ENCODE results near the gene RAB34. TPM values are rescaled to one million over a fixed set of nuclear protein-coding genes. Genes with fewer than 3 reads are reported as not detected.

The RAB34 gene
- total and polyA plus RNA-seq, 4 donors, result 30.0 to 111 (median 53.5) TPM

DNA sequence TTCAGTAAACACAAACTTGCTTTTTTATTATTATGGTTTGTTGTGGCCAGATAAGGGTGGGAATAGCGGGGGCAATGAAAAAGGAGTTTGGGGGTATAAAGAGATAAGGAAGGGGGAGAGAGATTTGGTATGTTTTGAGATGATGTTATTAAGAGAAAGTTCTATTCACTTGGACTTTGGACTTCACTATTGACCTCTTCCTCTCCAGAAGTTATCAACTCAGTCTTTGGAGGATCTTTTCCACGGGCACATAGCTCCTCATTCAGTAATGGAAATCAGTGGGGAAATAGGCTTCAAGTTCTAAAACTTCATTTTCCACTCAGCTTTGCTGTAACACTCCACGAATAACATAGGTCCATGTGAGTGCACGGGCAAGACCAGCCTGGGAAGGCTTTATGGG lies 29.2 kb downstream of the RAB34 start:
- no peaks in the 10 kb centered on the region for H3K27me3 ChIP-seq (ENCODE audit: control insufficient read depth, insufficient read depth, low read length)
- no peak overlapping the region for H3K4me3 ChIP-seq (ENCODE audit: low read depth, low read length)
- peaks cover 11% of the 10 kb centered on the region for H3K4me1 ChIP-seq (ENCODE audit: control insufficient read depth, insufficient read depth, low read length)
- no peak overlapping the region for H3K27ac ChIP-seq (ENCODE audit: low read depth, low read length)
- no peak for DNase-seq (ENCODE audit: low read depth in 4 of 6, low spot score in 6 of 6)
- WGBS (ENCODE audit: insufficient coverage), result no CpG with 5 or more reads among the region's 4 CpGs
- no peaks in the 10 kb centered on the region for H3K9me3 ChIP-seq (ENCODE audit: control insufficient read depth, insufficient read depth, low read length)
- H3K36me3 ChIP-seq (ENCODE audit: control insufficient read depth, insufficient read depth, low read length), result peaks cover 90% of the 10 kb centered on the region

- H3K27ac ChIP-seq (ENCODE audit: low read depth, low read length), result no peak overlapping the region
- H3K36me3 ChIP-seq (ENCODE audit: control insufficient read depth, insufficient read depth, low read length), result peaks cover 93% of the 10 kb centered on the region
- WGBS (ENCODE audit: insufficient coverage), result no CpG with 5 or more reads among the region's 4 CpGs
- no peaks in the 10 kb centered on the region for H3K27me3 ChIP-seq (ENCODE audit: control insufficient read depth, insufficient read depth, low read length)
- H3K4me3 ChIP-seq (ENCODE audit: low read depth, low read length), result no peak overlapping the region
- peaks cover 4% of the 10 kb centered on the region for H3K4me1 ChIP-seq (ENCODE audit: control insufficient read depth, insufficient read depth, low read length)
- no peaks in the 10 kb centered on the region for H3K9me3 ChIP-seq (ENCODE audit: control insufficient read depth, insufficient read depth, low read length)
- no peak for DNase-seq (ENCODE audit: low read depth in 4 of 6, low spot score in 6 of 6)
These were observed 31.4 kb downstream of the RAB34 start for GRCh38 chr17:28686296-28686695.

DNA sequence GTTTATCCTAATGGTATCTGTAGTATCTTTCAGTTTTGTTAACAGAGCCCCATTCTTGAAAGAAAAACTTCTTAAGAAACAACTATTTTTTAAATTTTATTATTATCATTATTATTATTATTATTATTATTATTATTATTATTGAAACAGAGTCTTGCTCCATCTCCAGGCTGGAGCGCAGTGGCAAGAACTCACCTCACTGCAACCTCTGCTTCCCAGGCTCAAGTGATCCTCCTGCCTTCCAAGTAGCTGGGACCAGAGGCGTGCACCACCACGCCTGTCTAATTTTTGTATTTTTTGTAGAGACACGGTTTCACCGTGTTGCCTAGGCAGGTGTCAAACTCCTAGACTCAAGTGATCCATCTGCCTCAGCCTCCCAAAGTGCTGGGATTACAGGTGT lies 32.3 kb downstream of the RAB34 start:
- DNase-seq (ENCODE audit: low read depth in 4 of 6, low spot score in 6 of 6), result no peak
- Histone ChIP-seq H3K4me3 (ENCODE audit: low read depth, low read length) (no peak overlapping the region), H3K27ac (ENCODE audit: low read depth, low read length) (peak overlapping the region; percentile 53), H3K27me3 (ENCODE audit: control insufficient read depth, insufficient read depth, low read length) (no peaks in the 10 kb centered on the region), H3K36me3 (ENCODE audit: control insufficient read depth, insufficient read depth, low read length) (peaks cover 93% of the 10 kb centered on the region), H3K9me3 (ENCODE audit: control insufficient read depth, insufficient read depth, low read length) (no peaks in the 10 kb centered on the region), H3K4me1 (ENCODE audit: control insufficient read depth, insufficient read depth, low read length) (peaks cover 4% of the 10 kb centered on the region)
- WGBS (ENCODE audit: insufficient coverage), result 82% methylated on average over 4 of the region's 5 CpGs

DNA sequence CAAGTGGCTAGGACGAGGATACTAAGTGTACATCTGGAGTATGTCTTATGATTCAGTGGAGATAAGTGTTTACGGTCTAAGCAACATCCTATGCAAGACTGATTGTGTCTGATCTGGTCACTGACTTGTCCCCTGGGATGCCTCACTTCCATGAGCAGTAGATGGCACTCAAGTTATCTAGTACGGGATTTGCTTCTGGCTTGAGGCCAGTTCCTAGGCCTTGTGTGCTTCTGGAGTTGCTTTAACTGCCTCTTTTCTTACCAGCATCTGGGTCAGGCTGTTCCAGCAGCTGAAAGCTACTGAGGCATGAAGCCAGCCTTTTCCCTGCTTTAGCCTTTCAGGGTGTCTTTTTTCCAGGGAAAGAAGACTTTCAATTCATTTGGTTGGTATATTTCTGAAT lies 32.7 kb downstream of the RAB34 start:
- Histone ChIP-seq H3K4me3 (ENCODE audit: low read depth, low read length) (no peak overlapping the region), H3K36me3 (ENCODE audit: control insufficient read depth, insufficient read depth, low read length) (peaks cover 94% of the 10 kb centered on the region), H3K27ac (ENCODE audit: low read depth, low read length) (peak overlapping the region; percentile 53), H3K27me3 (ENCODE audit: control insufficient read depth, insufficient read depth, low read length) (no peaks in the 10 kb centered on the region), H3K4me1 (ENCODE audit: control insufficient read depth, insufficient read depth, low read length) (peaks cover 4% of the 10 kb centered on the region), H3K9me3 (ENCODE audit: control insufficient read depth, insufficient read depth, low read length) (no peaks in the 10 kb centered on the region)
- WGBS (ENCODE audit: insufficient coverage), result 44% methylated on average over 3 of the region's 3 CpGs
- peak; percentile 60 to 92 (median 82) for DNase-seq (ENCODE audit: low read depth in 4 of 6, low spot score in 6 of 6)

GRCh38 chr17:28682655-28683054 lies 35.0 kb downstream of the RAB34 start:
- no peaks in the 10 kb centered on the region for H3K27me3 ChIP-seq (ENCODE audit: control insufficient read depth, insufficient read depth, low read length)
- H3K9me3 ChIP-seq (ENCODE audit: control insufficient read depth, insufficient read depth, low read length), result no peaks in the 10 kb centered on the region
- no peak for DNase-seq (ENCODE audit: low read depth in 4 of 6, low spot score in 6 of 6)
- no peak overlapping the region for H3K4me3 ChIP-seq (ENCODE audit: low read depth, low read length)
- 93% methylated on average over 7 of the region's 11 CpGs for WGBS (ENCODE audit: insufficient coverage)
- H3K27ac ChIP-seq (ENCODE audit: low read depth, low read length), result no peak overlapping the region
- peaks cover 4% of the 10 kb centered on the region for H3K4me1 ChIP-seq (ENCODE audit: control insufficient read depth, insufficient read depth, low read length)
- H3K36me3 ChIP-seq (ENCODE audit: control insufficient read depth, insufficient read depth, low read length), result peaks cover 94% of the 10 kb centered on the region

- no peaks in the 10 kb centered on the region for H3K4me1 ChIP-seq (ENCODE audit: control insufficient read depth, insufficient read depth, low read length)
- H3K27ac ChIP-seq (ENCODE audit: low read depth, low read length), result no peak overlapping the region
- no peak overlapping the region for H3K4me3 ChIP-seq (ENCODE audit: low read depth, low read length)
- 93% methylated on average over 5 of the region's 7 CpGs for WGBS (ENCODE audit: insufficient coverage)
- DNase-seq (ENCODE audit: low read depth in 4 of 6, low spot score in 6 of 6), result no peak
- peaks cover 81% of the 10 kb centered on the region for H3K36me3 ChIP-seq (ENCODE audit: control insufficient read depth, insufficient read depth, low read length)
- H3K27me3 ChIP-seq (ENCODE audit: control insufficient read depth, insufficient read depth, low read length), result no peaks in the 10 kb centered on the region
- H3K9me3 ChIP-seq (ENCODE audit: control insufficient read depth, insufficient read depth, low read length), result no peaks in the 10 kb centered on the region
These were observed 41.7 kb downstream of the RAB34 start for GRCh38 chr17:28675980-28676379.

GRCh38 chr17:28675490-28675889 lies 42.2 kb downstream of the RAB34 start:
- WGBS (ENCODE audit: insufficient coverage), result 100% methylated on average over 1 of the region's 3 CpGs

DNA sequence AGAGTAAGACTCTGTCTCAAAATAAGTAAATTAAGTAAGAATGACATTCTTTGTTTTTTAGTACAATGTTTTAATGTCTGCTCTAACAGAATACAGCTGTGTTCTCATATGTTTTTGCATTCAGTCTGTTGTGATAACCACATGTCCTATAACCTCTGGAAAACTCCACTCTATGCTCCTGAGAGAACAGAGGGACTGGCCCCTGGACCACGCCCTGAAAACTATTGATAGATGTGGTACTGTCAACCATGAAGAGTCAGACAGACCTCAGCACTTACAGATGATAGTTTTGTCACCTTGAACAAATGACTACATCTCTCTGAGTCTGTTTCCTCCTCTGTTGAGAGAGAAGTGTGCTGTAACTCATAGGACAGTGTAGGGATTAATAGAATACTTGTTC lies 47.8 kb downstream of the RAB34 start:
- no peaks in the 10 kb centered on the region for H3K27me3 ChIP-seq (ENCODE audit: control insufficient read depth, insufficient read depth, low read length)
- no peaks in the 10 kb centered on the region for H3K9me3 ChIP-seq (ENCODE audit: control insufficient read depth, insufficient read depth, low read length)
- H3K4me1 ChIP-seq (ENCODE audit: control insufficient read depth, insufficient read depth, low read length), result no peaks in the 10 kb centered on the region
- no CpG with 5 or more reads among the region's 1 CpG for WGBS (ENCODE audit: insufficient coverage)
- no peak for DNase-seq (ENCODE audit: low read depth in 4 of 6, low spot score in 6 of 6)
- H3K36me3 ChIP-seq (ENCODE audit: control insufficient read depth, insufficient read depth, low read length), result peaks cover 46% of the 10 kb centered on the region
- no peak overlapping the region for H3K4me3 ChIP-seq (ENCODE audit: low read depth, low read length)
- no peak overlapping the region for H3K27ac ChIP-seq (ENCODE audit: low read depth, low read length)

More at GRCh38 chr17:28675490-28675889, 42.2 kb downstream of the RAB34 start:
- Histone ChIP-seq H3K36me3 (ENCODE audit: control insufficient read depth, insufficient read depth, low read length) (peaks cover 80% of the 10 kb centered on the region), H3K27ac (ENCODE audit: low read depth, low read length) (no peak overlapping the region), H3K4me1 (ENCODE audit: control insufficient read depth, insufficient read depth, low read length) (no peaks in the 10 kb centered on the region), H3K9me3 (ENCODE audit: control insufficient read depth, insufficient read depth, low read length) (no peaks in the 10 kb centered on the region), H3K27me3 (ENCODE audit: control insufficient read depth, insufficient read depth, low read length) (no peaks in the 10 kb centered on the region), H3K4me3 (ENCODE audit: low read depth, low read length) (no peak overlapping the region)
- DNase-seq (ENCODE audit: low read depth in 4 of 6, low spot score in 6 of 6), result no peak

DNA sequence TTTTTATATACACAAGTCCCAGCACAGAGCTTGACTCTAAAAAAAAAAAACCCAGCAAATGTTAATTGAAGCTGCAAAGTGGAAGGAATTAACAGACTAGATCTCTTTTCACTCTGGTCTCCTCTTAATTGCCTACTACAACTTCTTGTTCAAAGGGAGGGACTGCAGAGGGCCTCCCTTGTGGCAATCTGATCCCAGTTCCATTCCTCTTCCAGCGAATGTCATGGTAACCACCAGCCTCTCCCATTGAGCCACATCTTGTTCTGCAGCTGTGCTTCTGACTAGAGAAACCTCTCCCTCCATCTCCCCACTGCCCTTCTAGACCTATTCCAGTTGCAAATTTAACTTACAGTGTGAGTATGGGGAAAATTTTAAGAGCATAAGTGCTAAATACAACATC lies 49.8 kb downstream of the RAB34 start:
- peak in 3 of 6 donors; percentile 7 to 44 (median 43) for DNase-seq (ENCODE audit: low read depth in 4 of 6, low spot score in 6 of 6)
- no peak overlapping the region for H3K4me3 ChIP-seq (ENCODE audit: low read depth, low read length)
- no peak overlapping the region for H3K27ac ChIP-seq (ENCODE audit: low read depth, low read length)
- H3K27me3 ChIP-seq (ENCODE audit: control insufficient read depth, insufficient read depth, low read length), result no peaks in the 10 kb centered on the region
- no CpG with 5 or more reads among the region's 1 CpG for WGBS (ENCODE audit: insufficient coverage)
- H3K9me3 ChIP-seq (ENCODE audit: control insufficient read depth, insufficient read depth, low read length), result no peaks in the 10 kb centered on the region
- no peaks in the 10 kb centered on the region for H3K4me1 ChIP-seq (ENCODE audit: control insufficient read depth, insufficient read depth, low read length)
- H3K36me3 ChIP-seq (ENCODE audit: control insufficient read depth, insufficient read depth, low read length), result peaks cover 31% of the 10 kb centered on the region

- no peak overlapping the region for H3K4me3 ChIP-seq (ENCODE audit: low read depth, low read length)
- 100% methylated on average over 2 of the region's 2 CpGs for WGBS (ENCODE audit: insufficient coverage)
- H3K27ac ChIP-seq (ENCODE audit: low read depth, low read length), result no peak overlapping the region
- H3K36me3 ChIP-seq (ENCODE audit: control insufficient read depth, insufficient read depth, low read length), result peaks cover 18% of the 10 kb centered on the region
- no peak for DNase-seq (ENCODE audit: low read depth in 4 of 6, low spot score in 6 of 6)
- no peaks in the 10 kb centered on the region for H3K9me3 ChIP-seq (ENCODE audit: control insufficient read depth, insufficient read depth, low read length)
- no peaks in the 10 kb centered on the region for H3K27me3 ChIP-seq (ENCODE audit: control insufficient read depth, insufficient read depth, low read length)
- H3K4me1 ChIP-seq (ENCODE audit: control insufficient read depth, insufficient read depth, low read length), result no peaks in the 10 kb centered on the region
These were observed 51.7 kb downstream of the RAB34 start for GRCh38 chr17:28665994-28666393.

Data from spinal cord (tissue), 10 donors.